Stimulated activated CD4-positive, alpha-beta T cell treated with anti-CD3 and anti-CD28 coated beads, Interleukin-2, amount 100 ng/mL, for 48 hours (primary cell): ENCODE measurements around the gene GPR35.
"Not testable (repeated sequence)": the region's sequence is repeated elsewhere in the genome, so short reads cannot be mapped to it uniquely, and the experiment has no call there.

Source experiments
- DNase-seq, 2 donors: peaks; one replicate each; pipeline ENCODE4 v3.0.0-alpha.2; 2020

GPR35 gene

GRCh38 chr2:240670950-240671349 is 45.7 kb downstream of the GPR35 start:
- DNase-seq: no peak

- no peak for DNase-seq
These were observed 46.9 kb downstream of the GPR35 start for GRCh38 chr2:240672076-240672700.

GRCh38 chr2:240672701-240673190 is 47.5 kb downstream of the GPR35 start:
- DNase-seq: no peak

- not testable (repeated sequence) for DNase-seq
These were observed 49.3 kb downstream of the GPR35 start for GRCh38 chr2:240674461-240675184.

GRCh38 chr2:240675345-240675744 is 50.1 kb downstream of the GPR35 start:
- DNase-seq: not testable (repeated sequence)

GRCh38 chr2:240678043-240678442 is 52.8 kb downstream of the GPR35 start:
- not testable (repeated sequence) for DNase-seq

- DNase-seq: not testable (repeated sequence)
These were observed 53.6 kb downstream of the GPR35 start for GRCh38 chr2:240678909-240679308.

- not testable (repeated sequence) for DNase-seq
These were observed 54.9 kb downstream of the GPR35 start for GRCh38 chr2:240680185-240680584.
